Activated CD8-positive, alpha-beta memory T cell treated with anti-CD3 and anti-CD28 coated beads, Interleukin-2, amount 50 U/mL, for 1 hour (primary cell): ENCODE measurements around the gene SLC26A1.
"Not testable (repeated sequence)": the region's sequence is repeated elsewhere in the genome, so short reads cannot be mapped to it uniquely, and the experiment has no call there.

Experiments used
- DNase-seq: peaks from one replicate; pipeline ENCODE4 v3.0.0-alpha.2; 2020; ENCODE audit errors: extremely low read depth

Gene SLC26A1

DNA sequence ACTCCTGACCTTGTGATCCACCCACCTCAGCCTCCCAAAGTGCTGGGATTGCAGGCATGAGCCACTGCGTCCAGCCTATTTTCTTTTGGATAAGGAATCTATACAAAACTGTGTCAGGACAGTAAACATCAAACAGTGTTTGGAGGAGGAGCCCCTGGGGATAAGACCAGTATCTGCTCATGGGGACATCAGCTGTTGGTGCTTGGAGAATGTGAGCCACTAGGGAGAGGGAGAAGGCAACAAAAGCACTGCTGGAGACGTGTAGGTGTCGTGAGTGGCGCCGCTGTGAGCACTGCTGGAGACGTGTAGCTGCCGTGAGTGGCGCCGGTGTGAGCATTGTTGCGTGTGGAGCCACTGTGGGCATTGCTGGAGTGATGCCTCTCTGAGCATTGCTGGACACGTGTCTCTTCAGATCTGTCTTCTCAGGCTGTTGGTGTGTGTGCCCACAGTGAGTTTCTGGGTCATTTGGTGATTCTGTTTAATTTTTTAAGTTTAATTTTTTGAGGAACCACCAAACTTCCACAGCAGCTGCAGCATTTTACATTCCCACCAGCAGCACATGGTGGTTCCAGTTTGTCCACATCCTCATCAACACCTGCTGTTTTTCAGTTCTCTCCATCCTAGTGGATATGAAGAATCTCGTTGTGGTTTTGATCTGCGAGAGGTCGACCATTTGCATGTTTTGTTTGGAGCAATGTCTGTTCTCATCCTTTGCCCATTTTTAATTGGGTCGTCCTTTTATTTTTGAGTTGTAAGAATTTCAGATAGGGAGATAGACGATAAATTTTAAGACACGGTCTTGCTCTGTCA, 38.8 kb downstream of the SLC26A1 start:
- no peak for DNase-seq

DNA sequence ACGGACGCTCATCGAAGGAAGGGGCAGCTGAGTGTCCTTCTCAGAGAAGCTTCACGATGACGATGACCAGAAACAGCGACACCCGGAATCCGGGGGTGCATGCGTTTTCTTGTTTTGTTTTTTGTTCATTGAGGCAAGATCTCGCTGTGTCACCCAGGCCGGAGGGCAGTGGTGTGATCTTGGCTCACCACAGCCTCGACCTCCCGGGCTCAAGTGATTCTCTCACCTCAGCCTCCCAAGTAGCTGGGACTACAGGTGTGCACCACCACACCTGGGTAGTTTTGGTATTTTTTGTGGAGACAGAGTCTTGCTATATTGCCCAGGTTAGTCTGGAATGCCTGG, 39.7 kb downstream of the SLC26A1 start:
- DNase-seq: no peak

DNA sequence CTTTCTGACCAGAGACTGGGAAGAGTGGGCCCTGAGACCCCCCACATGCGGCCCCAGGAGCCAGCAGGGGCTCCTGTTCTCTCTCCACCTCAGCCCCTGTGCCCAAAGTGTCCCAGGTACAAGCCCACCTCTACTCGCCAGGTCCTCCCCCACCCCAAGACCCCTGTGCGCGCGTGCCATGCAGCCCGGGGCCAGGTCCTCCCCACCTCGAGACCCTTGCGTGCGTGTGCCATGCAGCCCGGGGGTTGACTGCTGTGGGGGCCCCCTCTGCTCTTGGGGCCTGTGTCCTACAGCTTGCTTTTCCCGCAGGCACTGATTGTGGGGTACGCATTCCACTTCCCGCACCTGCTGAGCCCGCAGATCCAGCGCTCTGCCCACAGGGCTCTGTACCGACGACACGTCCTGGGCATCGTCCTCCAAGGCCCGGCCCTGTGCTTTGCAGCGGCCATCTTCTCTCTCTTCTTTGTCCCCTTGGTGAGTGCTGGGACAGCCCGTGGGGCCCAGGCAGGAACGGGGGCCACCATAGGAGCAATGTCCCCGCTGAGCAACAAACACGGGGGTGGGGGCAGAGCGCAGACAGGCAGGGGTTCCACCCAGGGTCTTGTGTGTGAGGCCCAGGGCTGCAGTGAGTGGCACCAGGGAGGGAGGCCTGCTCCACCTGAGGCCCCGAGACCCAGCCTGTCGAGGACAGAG, 40.2 kb downstream of the SLC26A1 start:
- no peak for DNase-seq

DNA sequence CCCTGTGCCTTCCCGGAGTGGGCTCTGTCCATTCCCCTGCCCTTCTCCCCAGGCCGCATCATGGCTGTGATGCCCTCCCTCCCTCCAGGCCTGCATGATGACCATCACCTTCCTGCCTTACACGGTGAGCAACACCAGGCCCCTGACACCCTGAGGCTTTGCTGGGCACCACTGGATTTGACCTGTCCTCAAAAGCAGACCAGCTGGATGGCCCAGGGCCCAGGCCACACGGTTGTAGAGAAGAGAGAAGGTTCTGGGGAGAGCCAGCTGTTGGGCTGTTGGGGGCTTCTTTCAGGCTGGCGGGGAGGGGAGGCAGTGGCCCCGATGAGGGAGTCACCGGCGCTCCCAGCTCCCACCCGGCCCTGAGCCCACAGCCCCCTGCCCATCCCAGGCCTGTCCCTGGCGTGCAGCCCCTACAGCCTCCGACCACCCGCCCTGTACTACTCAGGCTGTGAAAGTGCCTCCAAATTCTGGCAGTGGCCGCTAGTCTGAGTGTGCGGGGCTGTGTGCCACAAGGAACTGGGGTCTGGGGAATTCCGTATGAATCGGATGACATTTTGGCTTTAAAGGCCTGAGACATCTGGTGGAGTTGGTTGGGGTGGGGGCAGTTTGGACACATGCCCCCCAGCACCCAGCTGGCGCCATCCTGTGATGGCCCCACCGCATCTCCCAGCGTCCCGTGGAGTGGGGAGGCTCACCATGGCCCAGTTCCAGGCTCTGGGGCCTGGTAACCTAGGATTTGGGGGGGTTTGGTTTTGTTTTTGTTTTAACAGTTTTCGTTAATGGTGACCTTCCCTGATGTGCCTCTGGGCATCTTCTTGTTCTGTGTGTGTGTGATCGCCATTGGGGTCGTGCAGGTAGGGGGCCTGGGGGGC, 41.4 kb downstream of the SLC26A1 start:
- DNase-seq: no peak

DNA sequence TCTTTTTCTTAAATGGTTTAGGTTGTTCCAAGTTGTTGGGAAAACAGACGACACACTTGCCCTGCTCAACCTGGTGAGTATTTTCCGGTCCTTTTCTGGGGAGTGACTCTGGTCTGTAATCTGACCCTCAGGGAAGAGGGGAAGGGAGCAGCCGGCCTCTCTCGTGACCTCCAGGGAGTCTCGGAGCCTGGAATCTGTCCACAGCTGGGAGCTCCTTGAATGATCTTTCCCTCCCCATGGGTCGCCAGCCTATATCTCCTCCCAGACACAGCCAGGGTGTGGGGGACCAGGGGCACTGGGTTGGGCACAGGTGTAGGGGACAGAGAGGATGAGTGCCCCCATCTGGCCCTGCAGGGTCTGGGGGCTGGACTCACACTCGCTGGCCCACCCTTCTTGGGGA, 42.0 kb downstream of the SLC26A1 start:
- DNase-seq: no peak

DNA sequence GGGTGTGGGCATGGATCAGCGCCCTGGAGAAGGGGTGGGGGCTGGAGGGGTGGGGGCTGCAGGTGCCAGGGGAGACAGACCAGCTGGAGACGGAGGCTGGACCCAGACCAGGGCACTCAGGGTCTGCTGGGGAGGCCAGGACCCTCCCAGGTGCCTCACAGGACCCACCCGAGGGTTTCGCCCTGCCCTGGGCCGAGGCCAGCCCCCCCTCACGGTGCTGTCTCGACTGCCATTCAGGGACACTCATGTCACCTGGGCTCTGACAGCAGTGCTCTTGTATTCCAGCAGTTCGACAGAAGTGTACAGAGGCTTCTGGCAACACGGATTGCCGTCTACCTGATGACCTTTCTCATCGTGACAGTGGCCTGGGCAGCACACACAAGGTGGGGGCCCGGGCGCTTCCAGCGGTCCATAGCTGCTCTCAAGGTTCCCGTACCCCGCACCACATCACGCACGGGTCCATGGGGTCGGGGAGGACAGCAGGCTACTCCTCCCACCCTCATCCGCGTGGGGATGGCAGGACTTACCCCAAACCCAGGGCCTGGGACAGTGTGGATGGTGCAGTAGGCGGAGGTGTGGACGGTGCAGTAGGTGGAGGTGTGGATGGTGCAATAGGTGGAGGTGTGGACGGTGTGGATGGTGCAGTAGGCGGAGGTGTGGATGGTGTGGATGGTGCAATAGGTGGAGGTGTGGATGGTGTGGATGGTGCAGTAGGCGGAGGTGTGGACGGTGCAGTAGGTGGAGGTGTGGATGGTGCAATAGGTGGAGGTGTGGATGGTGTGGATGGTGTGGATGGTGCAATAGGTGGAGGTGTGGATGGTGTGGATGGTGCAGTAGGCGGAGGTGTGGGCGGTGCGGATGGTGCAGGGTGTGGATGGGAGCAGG, 42.8 kb downstream of the SLC26A1 start:
- no peak for DNase-seq

DNA sequence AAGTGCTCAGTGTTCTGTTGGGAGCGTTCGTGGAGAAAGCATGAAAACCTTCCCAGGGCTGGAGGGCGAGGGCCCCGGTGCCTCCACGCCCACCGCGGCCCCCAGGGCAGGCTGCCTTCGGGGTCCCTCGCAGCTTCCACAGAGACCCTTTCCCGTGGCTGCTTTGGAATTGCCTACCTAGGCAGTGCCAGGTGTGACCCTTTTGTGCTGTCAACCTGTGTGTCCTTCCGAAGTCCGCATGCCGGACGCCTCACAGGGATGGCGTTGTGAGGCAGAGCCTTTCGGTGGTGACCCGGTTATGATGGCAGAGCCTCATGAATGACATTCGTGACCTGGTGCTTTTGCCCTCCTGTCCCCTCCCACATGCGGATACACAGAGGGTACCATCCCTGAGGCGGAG, 43.5 kb downstream of the SLC26A1 start:
- DNase-seq: no peak

DNA sequence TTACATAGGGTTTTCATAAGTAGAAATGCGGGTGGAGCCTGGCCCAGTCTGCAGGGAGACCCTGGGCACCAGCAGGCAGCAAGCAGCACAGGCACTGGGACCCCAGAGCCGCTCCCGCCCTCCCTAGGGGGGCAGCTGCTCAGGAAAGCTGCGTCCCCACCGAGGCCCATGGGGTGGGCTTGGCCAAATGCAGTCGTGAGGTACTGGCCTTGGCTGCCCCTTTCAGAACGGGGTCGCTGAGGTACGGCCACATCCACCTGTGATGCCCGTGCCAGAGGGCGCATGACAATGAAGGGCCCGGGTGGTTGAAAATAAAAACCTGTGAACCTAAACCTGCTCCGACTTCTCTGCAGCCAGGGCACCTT, 44.3 kb downstream of the SLC26A1 start:
- no peak for DNase-seq

DNA sequence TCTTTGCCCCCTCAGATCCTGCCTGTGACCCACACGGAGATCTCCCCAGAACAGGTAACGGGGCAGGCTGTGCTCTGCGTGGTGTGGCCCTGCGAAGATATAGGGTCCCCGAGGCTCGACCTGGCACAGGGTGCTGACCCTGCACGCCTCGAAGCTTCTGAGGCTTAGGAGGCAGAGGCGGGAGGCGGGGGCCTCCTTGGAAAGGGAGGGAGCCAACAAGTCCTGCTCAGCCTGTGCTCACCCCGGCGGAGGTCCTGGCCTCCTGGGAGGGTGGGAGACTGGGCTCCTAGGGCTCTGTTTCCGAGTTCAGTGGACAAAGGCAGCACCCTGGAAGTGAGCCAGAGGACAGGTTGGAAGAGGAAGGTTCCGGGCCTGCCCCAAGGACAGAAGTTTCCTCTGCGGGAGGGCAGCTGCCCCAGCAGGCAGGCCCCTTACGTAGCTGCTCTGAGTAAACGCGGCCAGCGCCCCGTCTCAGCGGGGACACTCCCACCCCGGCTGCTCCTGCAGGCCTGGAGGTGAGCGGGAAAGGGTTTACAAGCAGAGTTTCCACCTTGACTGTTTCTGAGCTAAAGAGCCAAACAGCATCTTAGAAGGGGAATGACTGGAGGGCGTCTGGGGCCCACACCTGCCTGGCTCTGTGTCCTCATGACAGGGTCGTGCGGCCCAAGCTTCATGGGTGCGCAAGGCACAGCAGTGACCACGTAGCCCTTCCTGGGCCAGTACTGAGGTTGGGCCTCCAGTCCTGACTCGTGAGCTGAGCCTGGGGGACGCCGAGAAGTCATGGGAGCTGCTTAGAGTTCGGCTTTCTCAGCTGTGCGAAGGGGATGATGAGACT, 44.9 kb downstream of the SLC26A1 start:
- no peak for DNase-seq

DNA sequence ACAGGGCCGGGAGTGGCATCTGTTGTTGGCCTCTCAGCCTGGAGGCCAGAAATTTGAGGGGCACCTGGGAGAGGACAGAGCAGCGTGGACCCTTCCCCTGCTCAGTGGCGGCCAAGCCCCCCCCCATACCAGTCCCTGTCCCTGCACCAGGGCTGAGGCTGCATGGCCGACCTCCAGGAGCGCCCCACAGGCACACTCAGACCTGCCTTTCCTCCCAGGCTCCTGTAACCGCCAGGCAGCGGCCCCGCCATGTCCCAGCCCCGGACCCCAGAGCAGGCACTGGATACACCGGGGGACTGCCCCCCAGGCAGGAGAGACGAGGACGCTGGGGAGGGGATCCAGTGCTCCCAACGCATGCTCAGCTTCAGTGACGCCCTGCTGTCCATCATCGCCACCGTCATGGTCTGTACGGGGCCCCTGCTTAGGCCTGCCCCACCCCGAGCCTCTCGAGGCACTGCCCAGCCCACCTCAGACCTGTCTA, 45.7 kb downstream of the SLC26A1 start:
- DNase-seq: no peak

DNA sequence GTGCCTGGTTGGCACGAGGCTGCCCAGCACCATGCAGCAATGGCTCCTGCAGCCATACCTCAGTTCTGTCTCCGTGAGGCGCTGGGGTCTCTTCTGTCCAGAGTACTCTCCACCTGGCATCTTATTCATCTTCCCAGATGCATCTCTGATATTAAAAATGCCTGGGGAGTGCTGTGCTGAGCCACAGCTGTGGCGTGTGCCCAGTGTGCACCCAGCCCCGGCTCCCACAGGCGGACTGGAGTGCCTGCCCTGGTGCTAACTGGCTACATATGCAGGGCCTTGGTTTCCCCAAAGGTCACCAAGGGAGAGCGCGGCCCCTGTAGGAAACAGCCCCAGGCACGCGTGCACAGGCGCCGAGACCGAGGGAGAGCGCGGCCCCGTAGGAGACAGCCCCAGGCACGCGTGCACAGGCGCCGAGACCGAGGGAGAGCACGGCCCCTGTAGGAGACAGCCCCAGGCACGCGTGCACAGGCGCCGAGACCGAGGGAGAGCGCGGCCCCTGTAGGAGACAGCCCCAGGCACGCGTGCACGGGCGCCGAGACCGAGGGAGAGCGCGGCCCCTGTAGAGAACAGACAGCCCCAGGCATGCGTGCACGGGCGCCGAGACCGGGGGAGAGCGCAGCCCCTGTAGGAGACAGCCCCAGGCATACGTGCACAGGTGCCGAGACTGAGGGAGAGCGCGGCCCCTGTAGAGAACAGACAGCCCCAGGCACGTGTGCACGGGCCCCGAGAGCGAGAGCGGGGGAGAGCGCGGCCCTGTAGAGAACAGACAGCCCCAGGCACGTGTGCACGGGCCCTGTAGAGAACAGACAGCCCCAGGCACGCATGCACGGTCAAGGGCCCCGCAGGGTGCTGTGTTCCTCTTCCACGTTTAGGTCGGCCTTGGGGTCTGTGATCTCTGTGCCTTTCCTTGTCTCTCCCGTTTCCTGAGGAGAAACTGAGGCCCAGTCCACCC, 46.4 kb downstream of the SLC26A1 start:
- DNase-seq: no peak

DNA sequence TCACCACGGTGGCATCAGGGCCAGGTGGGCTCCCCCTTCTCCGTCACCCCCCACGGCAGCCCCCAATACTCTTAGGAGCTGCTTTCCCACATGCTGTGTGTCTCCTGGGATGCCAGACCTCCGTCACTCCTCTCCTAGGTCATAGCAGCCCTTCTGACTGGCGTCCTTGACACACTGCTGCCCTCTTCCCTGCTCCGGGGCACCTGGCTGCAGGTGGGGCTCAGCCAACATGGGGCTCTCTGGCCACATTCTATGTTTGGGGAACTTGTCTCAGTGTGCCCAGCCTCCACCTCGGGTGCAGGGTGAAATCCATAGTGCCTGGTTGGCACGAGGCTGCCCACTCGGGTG, 47.1 kb downstream of the SLC26A1 start:
- no peak for DNase-seq

DNA sequence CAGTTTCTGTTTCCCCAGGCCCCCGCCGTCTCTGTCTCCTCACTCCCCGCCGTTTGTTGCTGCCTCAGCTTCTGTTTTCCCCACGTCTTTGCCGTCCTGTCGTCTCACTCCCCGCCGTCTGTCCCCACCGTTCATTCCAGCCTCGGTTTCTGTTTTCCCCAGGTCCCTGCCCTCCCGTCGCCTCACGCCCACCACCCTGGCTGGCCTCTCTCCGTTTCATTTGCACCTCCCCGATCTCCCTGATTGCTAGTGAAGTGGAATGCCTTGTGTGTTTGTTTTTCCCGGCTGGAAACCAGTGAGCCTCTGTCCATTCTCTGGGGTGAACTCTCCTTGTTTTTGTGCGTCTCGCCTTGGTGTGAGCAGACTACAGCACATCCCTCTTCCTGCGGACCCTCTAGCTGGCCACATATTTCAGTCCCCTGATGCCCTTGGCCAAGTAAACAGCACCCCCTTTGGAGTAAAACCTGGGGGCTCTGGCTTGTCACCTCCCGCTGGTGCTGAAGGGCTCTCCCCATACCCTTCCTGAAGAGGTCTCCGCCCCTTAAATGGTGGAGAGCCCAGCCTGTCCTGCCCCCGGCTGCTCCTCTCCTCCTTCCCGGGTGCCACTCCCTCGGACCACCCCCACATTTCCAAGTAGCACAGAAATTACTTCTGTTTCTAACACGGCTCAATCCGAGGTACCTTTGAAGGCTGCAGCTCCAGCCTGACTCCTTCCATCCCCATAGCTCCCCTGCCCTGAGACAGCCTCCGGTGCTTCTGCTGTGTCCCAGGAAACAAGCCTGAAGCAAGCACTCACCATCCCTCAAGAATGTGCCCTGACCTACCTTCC, 47.7 kb downstream of the SLC26A1 start:
- no peak for DNase-seq

DNA sequence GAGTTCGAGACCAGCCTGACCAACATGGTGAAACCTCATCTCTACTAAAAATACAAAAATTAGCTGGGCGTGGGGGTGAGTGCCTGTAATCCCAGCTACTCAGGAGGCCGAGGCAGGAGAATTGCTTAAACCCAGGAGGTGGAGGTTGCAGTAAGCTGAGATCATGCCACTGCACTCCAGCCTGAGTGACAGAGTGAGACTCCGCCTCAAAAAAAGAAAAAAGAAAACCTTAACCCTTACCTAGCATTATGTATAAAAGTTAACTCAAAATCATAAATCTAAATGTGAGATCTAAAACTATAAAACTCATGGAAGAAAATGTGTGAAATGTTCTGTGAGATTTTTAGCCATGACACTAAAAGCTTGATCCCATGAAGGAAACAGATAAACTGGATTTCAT, 53.7 kb downstream of the SLC26A1 start:
- not testable (repeated sequence) for DNase-seq
